HepG2 (cell line): ENCODE measurements around the gene BCLAF1. TPM values are rescaled to one million over a fixed set of nuclear protein-coding genes. Genes with fewer than 3 reads are reported as not detected.

Experiments
- FOXP1 ChIP-seq, 2 experiments: fragments of 450-650 bp in 1 of 2; IDR thresholded peaks; 2 replicates each; pipeline ENCODE4 v1.6.1; 2017 to 2018; ENCODE audit warnings: antibody characterized with exemption in 1 of 2
- HCFC1 ChIP-seq: fragments of 150-350 bp; IDR thresholded peaks from 2 replicates; pipeline ENCODE4 v1.6.1; 2014; ENCODE audit warnings: low read depth, low read length
- HNF4A ChIP-seq: sonication (generic); formaldehyde crosslinking; IDR thresholded peaks from 2 replicates; pipeline ENCODE4 v1.4.0; 2020; ENCODE audit warnings: missing genetic modification reagents
- HNRNPL ChIP-seq: fragments of 200-400 bp; formaldehyde crosslinking; IDR thresholded peaks from 2 replicates; pipeline ENCODE4 v1.6.1; 2017; ENCODE audit warnings: mild to moderate bottlenecking, low read depth, low read length
- JDP2 ChIP-seq: sonication (generic); formaldehyde crosslinking; IDR thresholded peaks from 2 replicates; pipeline ENCODE4 v1.8.1; 2022; ENCODE audit warnings: missing genetic modification reagents, borderline replicate concordance
- MLLT10 ChIP-seq: sonication (generic); formaldehyde crosslinking; IDR thresholded peaks from 2 replicates; pipeline ENCODE4 v1.4.0; 2020; ENCODE audit warnings: missing genetic modification reagents
- NFIC ChIP-seq: IDR thresholded peaks from 2 replicates; pipeline ENCODE4 v1.6.1; 2012; ENCODE audit warnings: mild to moderate bottlenecking, low read length, inconsistent platforms
- RBM22 ChIP-seq: fragments of 200-400 bp; formaldehyde crosslinking; optimal IDR thresholded peaks from 2 replicates; pipeline ENCODE3; 2017; ENCODE audit warnings: mild to moderate bottlenecking, low read length, moderate library complexity
- SAFB2 ChIP-seq: sonication (generic); formaldehyde crosslinking; IDR thresholded peaks from 2 replicates; pipeline ENCODE4 v1.5.1; 2020; ENCODE audit warnings: missing genetic modification reagents, low read depth, mild to moderate bottlenecking, borderline replicate concordance
- SATB2 ChIP-seq: sonication (generic); formaldehyde crosslinking; IDR thresholded peaks from 2 replicates; pipeline ENCODE4 v1.5.0; 2020; ENCODE audit warnings: missing genetic modification reagents
- SETDB1 ChIP-seq: sonication (generic); formaldehyde crosslinking; IDR thresholded peaks from 2 replicates; pipeline ENCODE4 v1.5.1; 2020; ENCODE audit warnings: missing genetic modification reagents, mild to moderate bottlenecking, borderline replicate concordance
- SIN3B ChIP-seq: fragments of 150-350 bp; IDR thresholded peaks from 2 replicates; pipeline ENCODE4 v1.6.1; 2014; ENCODE audit warnings: low read length
- SMARCC2 ChIP-seq: fragments of 450-650 bp; IDR thresholded peaks from 2 replicates; pipeline ENCODE4 v1.6.1; 2017; ENCODE audit warnings: antibody characterized with exemption, mild to moderate bottlenecking
- SP1 ChIP-seq, 2 experiments: fragments of 450-650 bp in 1 of 2; sonication (generic) in 1 of 2; formaldehyde crosslinking in 1 of 2; IDR thresholded peaks; 2 replicates each; pipeline versions ENCODE4 v1.4.0 to v1.6.1; 2016 to 2020; ENCODE audit warnings: missing genetic modification reagents in 1 of 2
- SP4 ChIP-seq: sonication (generic); formaldehyde crosslinking; IDR thresholded peaks from 2 replicates; pipeline ENCODE4 v1.8.1; 2023; ENCODE audit warnings: mild to moderate bottlenecking, missing genetic modification reagents
- TGIF2 ChIP-seq: IDR thresholded peaks from 2 replicates; pipeline ENCODE4 v1.6.1; 2016; ENCODE audit warnings: control low read depth, missing compliant biosample characterization
- ZBTB4 ChIP-seq: sonication (generic); formaldehyde crosslinking; IDR thresholded peaks from 2 replicates; pipeline ENCODE4 v1.4.0; 2020; ENCODE audit warnings: missing genetic modification reagents, mild to moderate bottlenecking, borderline replicate concordance
- ZNF263 ChIP-seq: sonication (generic); formaldehyde crosslinking; IDR thresholded peaks from 2 replicates; pipeline ENCODE4 v1.4.0; 2020; ENCODE audit warnings: missing genetic modification reagents
- ZNF512 ChIP-seq: sonication (generic); formaldehyde crosslinking; IDR thresholded peaks from 2 replicates; pipeline ENCODE4 v1.4.0; 2020; ENCODE audit warnings: mild to moderate bottlenecking, missing genetic modification reagents
- ZNF513 ChIP-seq: sonication (generic); formaldehyde crosslinking; conservative IDR thresholded peaks from 2 replicates; pipeline ENCODE4 v1.5.0; 2020; ENCODE audit warnings: missing genetic modification reagents
- ZNF549 ChIP-seq: sonication (generic); formaldehyde crosslinking; IDR thresholded peaks from 2 replicates; pipeline ENCODE4 v1.5.0; 2020; ENCODE audit warnings: missing genetic modification reagents
- ZNF562 ChIP-seq: sonication (generic); formaldehyde crosslinking; IDR thresholded peaks from 2 replicates; pipeline ENCODE4 v1.8.0; 2022; ENCODE audit warnings: missing genetic modification reagents, borderline replicate concordance
- ZNF691 ChIP-seq: sonication (generic); formaldehyde crosslinking; IDR thresholded peaks from 2 replicates; pipeline ENCODE4 v1.4.0; 2020; ENCODE audit warnings: missing genetic modification reagents, low read depth, mild to moderate bottlenecking, borderline replicate concordance
- polyA plus RNA-seq, 8 experiments: library from polyadenylated mRNA; depleted of rRNA in 3 of 8; stranded (reverse) in 7 of 8; unstranded in 1 of 8; fragments of >200 nt; fragmentation: Illumina TruSeq in 4 of 8; extraction: Trizol in 4 of 8; gene quantifications; 2 replicates each; pipeline versions ENCODE4 v1.2.1 to v1.2.3, GENCODE V29; 2011 to 2016; ENCODE audit warnings: low read depth in 4 of 8, missing spikeins in 1 of 8, mixed read lengths in 1 of 8; ENCODE audit not compliant: insufficient read depth in 1 of 8
- total RNA-seq, 5 experiments: library from RNA; depleted of rRNA; stranded (reverse); fragments of >200 nt; fragmentation: Illumina TruSeq; extraction: Trizol; gene quantifications; 2 replicates each; pipeline ENCODE4 v1.2.3, GENCODE V29; 2016; ENCODE audit warnings: low read depth in 1 of 5

Gene BCLAF1
- total and polyA plus RNA-seq, 2 of the 13 experiments (the other 11 are each of a cell fraction or from before 2014, with no cell fraction given) = 55.3 to 292 TPM

- TF ChIP-seq ZNF513 (CRISPR knock-in tag) (no peak), ZNF691 (0 out of 2 replicates have a peak, but pooled peaks have one; percentile 13), SATB2 (0 out of 2 replicates have a peak, but pooled peaks have one; percentile 17), SAFB2 (peak; percentile 93), SP1 (IDR thresholded peaks at IDR 0.05) (no peak), SP1 (CRISPR knock-in tag; IDR thresholded peaks at IDR 0.05) (peak; percentile 69), HCFC1 (peak; percentile 31; the same call in 1 of the 2 replicates), MLLT10 (CRISPR knock-in tag) (0 out of 2 replicates have a peak, but pooled peaks have one; percentile 12), SMARCC2 (0 out of 2 replicates have a peak, but pooled peaks have one; percentile 15), ZBTB4 (no peak), JDP2 (no peak), HNRNPL (no peak), FOXP1 (IDR thresholded peaks at IDR 0.05) (no peak), FOXP1 (CRISPR knock-in tag; IDR thresholded peaks at IDR 0.05) (no peak), TGIF2 (0 out of 2 replicates have a peak, but pooled peaks have one; percentile 15), ZNF263 (CRISPR knock-in tag) (0 out of 2 replicates have a peak, but pooled peaks have one; percentile 23), ZNF562 (CRISPR knock-in tag) (no peak), SETDB1 (CRISPR knock-in tag) (0 out of 2 replicates have a peak, but pooled peaks have one; percentile 22), SIN3B (peak; percentile 69), ZNF512 (CRISPR knock-in tag) (no peak), SP4 (CRISPR knock-in tag) (peak; percentile 42; the same call in 1 of the 2 replicates), ZNF549 (CRISPR knock-in tag) (peak; percentile 69; the same call in 1 of the 2 replicates), NFIC (0 out of 2 replicates have a peak, but pooled peaks have one; percentile 44), HNF4A (CRISPR knock-in tag) (peak; percentile 75), RBM22 (peak; percentile 89)
Observed at GRCh38 chr6:136288566-136289326, 900 bp downstream of the BCLAF1 start (continued).
